GM19351 (cell line): ENCODE data around the gene VGLL3.

Experiments used
- ATAC-seq: cut with Tn5 transposase; IDR thresholded peaks from one replicate; pipeline ENCODE4 v1.9.1; 2021; ENCODE audit warnings: mild to moderate bottlenecking, moderate library complexity; ENCODE audit not compliant: unreplicated experiment

VGLL3 gene

GRCh38 chr3:86954747-86955146, 36.2 kb downstream of the VGLL3 start:
- no peak for ATAC-seq

- ATAC-seq: no peak
These were observed 36.7 kb downstream of the VGLL3 start for GRCh38 chr3:86954226-86954625.

GRCh38 chr3:86951322-86951721, 39.6 kb downstream of the VGLL3 start:
- no peak for ATAC-seq

DNA sequence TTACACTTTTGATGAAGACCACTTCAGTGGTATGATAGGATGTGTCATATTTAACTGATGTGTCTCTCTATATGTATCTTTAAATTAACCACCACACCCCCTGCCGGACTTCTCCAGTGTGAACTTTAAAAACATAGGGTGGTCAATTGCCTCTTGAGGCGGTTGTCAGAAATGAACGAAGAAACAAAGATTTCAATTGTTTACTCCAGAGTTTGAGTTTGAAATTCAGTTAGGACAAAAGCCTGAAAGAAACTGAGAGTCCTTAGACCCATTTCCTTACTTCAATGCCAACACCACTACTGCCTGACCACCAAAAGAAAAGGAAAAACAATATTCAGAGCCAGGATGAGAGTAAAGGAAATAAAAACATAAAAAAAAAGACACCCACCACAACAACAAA, 40.2 kb downstream of the VGLL3 start:
- no peak for ATAC-seq

DNA sequence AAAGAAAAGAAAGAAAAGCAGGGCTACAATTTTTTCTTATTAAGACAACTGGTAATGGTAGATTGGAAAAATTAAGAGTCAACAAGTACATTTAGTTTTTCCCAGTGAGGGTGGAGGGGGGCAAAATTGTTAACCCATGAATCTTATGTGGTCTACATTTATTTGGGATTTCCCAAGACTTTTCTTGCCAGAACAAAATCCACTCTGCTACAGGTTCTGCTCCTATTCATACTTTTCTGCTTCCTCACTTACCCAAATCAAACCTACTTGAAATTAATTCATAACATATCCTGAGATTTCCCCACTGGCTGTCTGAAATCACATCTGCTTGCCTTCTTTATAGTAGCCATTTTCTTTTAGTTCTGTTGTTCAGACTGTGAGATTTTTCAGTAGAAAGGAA, 41.1 kb downstream of the VGLL3 start:
- ATAC-seq: no peak

DNA sequence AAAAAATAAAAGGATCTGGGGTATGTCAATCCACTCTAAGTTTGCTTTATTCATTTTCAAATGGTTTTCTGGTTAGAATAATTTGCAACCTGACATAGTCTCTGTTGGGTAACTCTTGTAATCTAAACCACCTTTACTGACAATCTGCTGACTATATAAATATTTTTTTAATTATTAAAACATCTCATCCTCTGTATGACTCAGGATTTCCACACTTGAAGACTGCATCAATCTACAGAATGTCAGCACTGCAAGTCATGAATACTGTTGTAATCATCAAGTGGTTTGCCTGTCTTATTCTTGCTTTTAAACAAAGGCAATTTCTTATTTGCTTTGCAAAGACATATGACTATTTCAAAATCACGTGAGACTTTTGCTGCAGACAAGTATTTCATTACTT, 42.1 kb downstream of the VGLL3 start:
- ATAC-seq: no peak

- ATAC-seq: no peak
These were observed 48.7 kb downstream of the VGLL3 start for GRCh38 chr3:86942206-86942605.

DNA sequence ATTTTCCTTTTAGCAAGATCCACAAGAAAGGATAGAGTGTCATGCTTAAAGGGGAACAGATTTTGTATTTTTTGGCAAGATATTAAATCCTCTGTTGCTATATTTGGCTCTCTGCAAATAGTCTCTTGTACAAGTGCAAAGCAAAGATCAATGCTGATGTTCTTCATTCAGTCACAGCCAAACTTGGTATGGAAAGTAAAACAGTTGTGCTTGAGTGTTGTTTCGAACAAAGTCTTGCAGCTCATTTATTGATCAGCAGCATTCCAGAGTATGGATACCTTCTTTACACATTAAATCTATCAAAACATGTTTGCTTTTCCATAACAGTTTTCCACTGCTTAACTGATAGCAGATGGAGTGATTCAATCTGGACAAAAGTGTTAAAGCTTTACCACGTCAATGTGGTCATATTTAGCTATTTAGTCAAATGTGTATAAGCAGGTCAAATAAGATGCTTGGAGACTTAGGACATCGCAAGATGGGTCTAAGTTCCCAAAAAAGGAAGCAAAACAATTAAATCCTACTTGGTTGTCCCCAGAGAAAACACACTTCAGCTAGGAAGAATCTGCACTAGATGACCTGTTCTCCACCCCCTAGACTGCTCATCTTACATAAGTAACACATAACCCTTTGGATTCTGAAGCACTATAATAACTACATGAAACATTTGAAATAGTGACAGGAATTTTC, 52.4 kb downstream of the VGLL3 start:
- ATAC-seq: no peak

DNA sequence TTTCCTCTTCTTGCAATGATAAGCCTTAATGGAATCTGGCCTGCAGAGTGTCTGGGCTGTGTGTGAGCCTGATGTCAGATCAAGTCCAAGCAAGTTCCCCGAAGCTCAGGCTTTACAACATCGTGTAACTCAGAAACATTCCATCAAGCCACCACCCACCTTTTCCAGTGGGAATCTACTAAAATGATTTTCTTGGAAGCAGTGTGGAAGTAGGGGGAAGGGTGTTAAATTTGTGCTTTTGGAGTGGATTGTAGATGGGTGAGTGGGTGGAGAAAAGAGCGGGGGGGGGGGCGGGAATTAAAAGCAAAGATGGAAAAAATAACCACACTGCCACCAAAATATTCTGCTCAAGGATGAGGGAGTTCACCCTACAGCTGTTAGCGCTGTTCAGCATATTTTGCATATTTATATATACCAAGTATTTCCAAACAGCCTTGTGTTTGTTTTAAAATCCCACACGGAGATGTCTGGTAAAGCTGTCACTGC, 53.6 kb downstream of the VGLL3 start:
- ATAC-seq: no peak

- no peak for ATAC-seq
These were observed 56.1 kb downstream of the VGLL3 start for GRCh38 chr3:86934851-86935250.

DNA sequence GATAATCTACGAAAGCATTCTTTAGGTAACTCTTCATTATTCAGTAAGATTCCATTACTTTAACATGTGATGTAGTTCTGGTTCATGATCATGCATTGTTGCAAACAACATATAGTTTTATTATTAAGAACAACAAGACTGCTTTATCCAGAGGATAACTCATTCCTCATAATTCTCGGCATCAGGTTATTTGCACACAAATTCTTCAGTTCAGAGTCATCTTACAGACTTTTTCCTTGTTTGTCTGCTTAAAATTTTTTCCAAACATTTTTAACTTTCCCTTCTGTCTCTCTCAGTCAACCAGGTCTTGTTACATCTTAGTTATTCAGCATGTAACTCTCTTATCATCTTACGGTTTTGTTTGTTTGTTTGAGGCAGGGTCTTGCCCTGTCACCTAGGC, 60.1 kb downstream of the VGLL3 start:
- no peak for ATAC-seq

DNA sequence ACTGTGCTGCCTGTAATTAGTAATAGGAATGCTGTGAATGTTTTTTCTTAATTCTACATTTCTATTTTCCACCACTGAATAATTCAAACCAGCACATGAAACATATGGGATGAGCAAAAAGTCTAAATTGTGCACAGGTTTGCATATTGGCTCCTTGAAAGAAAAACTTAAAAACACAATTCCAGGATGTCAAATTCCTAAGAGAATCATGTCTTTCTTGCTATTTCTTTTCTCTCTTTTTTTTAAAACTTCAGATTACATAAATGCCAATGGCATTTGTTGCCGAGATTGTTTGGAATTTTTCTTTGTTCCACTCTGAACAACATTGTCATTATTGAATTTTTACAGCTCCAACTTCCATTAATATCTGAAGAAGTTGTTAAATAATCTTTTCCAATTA, 60.8 kb downstream of the VGLL3 start:
- ATAC-seq: no peak

DNA sequence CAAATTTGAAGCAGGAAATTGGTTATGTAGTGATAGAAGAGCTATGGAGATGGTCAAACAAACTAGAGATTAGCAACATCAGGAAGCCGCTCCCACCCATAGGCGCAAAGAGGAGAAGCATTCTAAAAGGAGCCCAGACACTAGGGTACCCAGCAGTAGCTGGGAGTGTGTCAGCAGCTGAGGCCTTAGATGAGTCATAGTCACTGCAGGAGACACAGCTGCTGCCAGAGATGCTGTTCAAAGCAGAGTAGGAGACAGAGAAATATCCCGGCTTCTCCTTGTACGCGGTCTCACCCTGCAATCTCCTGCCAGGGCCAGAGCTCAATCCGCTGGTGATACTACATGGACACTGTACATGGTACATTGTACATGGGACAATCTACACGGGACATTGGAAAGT, 61.9 kb downstream of the VGLL3 start:
- no peak for ATAC-seq

DNA sequence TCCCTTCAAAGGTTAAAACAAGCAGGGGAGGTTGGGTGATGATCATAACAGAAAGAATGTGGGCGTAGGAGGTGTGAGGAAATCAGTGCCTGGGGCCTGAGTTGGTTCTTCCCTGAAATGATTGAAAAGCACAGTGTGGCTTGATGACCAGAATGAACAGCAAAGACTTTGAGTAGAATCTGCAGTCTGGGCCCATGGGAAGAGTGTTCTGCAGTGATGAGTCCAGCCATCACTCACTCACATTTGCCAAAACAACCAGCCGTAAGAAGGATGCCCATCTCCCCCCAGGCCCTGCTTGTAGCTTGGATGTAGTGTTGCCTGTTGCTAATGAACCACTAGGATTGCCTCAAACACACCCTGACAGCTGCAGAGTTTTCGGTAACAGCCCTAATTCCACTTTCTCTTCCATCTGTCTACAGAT, 67.9 kb downstream of the VGLL3 start:
- no peak for ATAC-seq

DNA sequence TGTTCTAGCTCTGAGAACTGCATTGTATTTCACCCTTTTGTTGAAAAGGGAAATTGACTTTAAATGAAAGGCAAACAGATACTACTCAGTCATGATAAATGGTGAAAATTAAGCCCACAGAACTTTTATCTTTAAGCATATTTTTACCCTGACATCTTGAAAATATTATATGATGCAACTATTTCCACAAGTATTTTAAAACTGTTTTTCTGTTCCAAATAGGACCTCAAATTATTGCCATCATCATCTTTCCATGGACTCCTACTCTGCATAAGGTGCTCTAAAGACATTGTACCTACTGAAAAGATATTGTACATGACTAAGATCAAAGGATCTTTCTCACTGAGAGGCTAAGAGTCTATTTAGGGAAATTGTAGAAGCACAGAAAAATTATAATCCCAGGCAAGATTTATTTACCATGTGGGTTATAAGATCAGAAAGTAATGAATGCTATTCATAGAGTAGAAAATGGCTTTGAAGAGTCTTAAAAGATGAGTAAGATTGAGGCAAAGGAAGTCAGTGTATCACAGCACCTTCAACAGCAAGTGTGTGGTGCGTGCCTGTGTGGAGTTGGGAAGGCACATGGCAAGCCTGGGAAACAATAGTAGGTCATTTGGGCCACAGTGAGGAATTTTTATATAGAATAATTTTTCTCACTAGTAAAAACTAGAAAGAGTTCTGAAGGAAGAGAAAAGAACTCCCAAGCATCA, 68.8 kb downstream of the VGLL3 start:
- ATAC-seq: no peak

DNA sequence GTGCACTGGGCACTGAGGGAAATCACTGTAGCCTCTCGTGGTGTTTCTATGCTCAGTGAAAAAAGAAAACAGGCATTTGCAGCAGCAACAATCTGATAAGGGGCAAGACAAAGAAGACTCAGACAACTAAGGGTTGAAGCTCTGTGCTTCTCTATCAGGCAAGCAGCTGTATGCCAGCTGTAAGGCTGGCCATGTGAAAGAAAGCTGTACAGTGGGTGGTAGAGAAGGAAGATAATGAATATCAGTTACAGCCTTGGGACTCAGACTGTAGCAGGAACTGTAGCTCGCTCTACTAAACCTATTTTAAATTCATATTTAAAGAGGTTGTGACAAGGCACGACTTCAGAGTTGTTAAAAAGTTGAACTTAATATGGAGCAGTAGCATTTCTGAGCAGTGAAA, 76.3 kb downstream of the VGLL3 start:
- no peak for ATAC-seq

- ATAC-seq: no peak
These were observed 77.8 kb downstream of the VGLL3 start for GRCh38 chr3:86913160-86913559.

DNA sequence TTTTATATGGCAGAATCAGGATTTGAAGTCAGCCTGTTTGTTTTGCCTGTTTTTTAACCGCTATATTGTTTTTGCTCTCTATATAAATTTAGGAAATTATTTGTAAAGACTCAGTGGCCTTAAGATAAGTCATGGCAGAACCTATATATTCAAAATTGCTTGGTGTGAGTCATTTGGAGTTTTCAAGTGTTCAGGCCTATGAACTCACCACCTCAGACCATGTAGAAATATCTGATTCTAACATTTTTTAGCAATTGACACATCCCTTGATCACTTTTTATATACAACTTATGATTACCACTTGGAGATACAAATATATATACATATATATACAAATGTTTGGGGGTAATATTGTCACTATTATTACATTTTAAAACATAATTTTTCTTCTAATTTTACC, 95.7 kb downstream of the VGLL3 start:
- ATAC-seq: no peak

- ATAC-seq: no peak
These were observed 100.1 kb downstream of the VGLL3 start for GRCh38 chr3:86890741-86891396.
